Peyer's patch (tissue), 4 donors: ENCODE data around the gene BAIAP2L1. TPM values are rescaled to one million over a fixed set of nuclear protein-coding genes. Genes with fewer than 3 reads are reported as not detected.
"Not testable (repeated sequence)": the region's sequence is repeated elsewhere in the genome, so short reads cannot be mapped to it uniquely, and the experiment has no call there.

ENCODE experiments used
- DNase-seq, 3 donors: peaks; one replicate each; pipeline ENCODE4 v3.0.0-alpha.2; 2017 to 2019
- H3K27ac ChIP-seq, 4 donors: fragments of 200-600 bp; sonication (generic); one replicate each; pipeline ENCODE4 v1.5.1; 2016 to 2019
- H3K27me3 ChIP-seq, 2 donors: fragments of 200-600 bp; sonication (generic); one replicate each; pipeline ENCODE4 v1.5.1; 2019
- H3K36me3 ChIP-seq, 3 donors: fragments of 200-600 bp; sonication (generic); one replicate each; pipeline ENCODE4 v1.5.1; 2016 to 2019
- H3K4me1 ChIP-seq, 4 donors: fragments of 200-600 bp; sonication (generic); one replicate each; pipeline ENCODE4 v1.5.1; 2016 to 2019
- H3K4me3 ChIP-seq, 4 donors: fragments of 200-600 bp; sonication (generic); 1 replicate in 3 of 4; 2 replicates in 1 of 4; pipeline ENCODE4 v1.5.1; 2016 to 2019; ENCODE audit warnings: mild to moderate bottlenecking in 1 of 4
- H3K9me3 ChIP-seq, 4 donors: fragments of 200-600 bp; sonication (generic); one replicate each; pipeline ENCODE4 v1.5.1; 2016 to 2019; ENCODE audit warnings: mild to moderate bottlenecking in 1 of 4
- POLR2A ChIP-seq, 2 donors: fragments of 450-650 bp; IDR thresholded peaks; one replicate each; pipeline ENCODE4 v1.5.1; 2017; ENCODE audit warnings: antibody characterized with exemption in 2 of 2, mild to moderate bottlenecking in 2 of 2, moderate library complexity in 2 of 2
- total RNA-seq, 4 donors: library from RNA; depleted of rRNA; stranded (reverse); fragments of >200 nt; gene quantifications; one replicate each; pipeline ENCODE4 v1.1.0, GENCODE V29; 2016
- TF ChIP-seq, protein P1 (sequence below), 6 experiments: fragments of 450-650 bp in 4 of 6; fragments of 200-600 bp in 2 of 6; sonication (generic) in 1 of 6; IDR thresholded peaks; one replicate each; pipeline ENCODE4 v1.5.1; 2017 to 2019; ENCODE audit warnings: antibody characterized with exemption in 6 of 6, mild to moderate bottlenecking in 3 of 6, moderate library complexity in 1 of 6

Gene BAIAP2L1
- total RNA-seq, 4 donors from 2014 or later, result 31.4 to 46.4 (median 41.9) TPM

DNA sequence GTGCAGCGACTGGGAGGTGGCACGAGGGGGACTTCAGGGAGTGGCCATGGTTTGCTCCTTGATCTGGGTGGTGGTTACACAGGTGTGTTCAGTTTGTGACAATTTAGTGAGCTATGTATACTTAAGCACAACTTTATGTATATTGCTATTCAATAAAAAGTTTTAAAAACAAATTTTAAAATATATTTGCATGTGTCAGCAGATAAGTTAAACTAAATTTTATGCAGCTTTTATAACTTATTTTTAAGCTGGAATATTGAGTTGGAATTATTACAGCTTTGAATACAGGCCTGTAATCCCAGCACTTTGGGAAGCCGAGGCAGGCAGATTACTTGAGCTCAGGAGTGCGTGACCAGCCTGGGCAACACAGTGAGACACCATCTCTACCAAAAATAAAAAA, 5.4 kb downstream of the BAIAP2L1 start:
- DNase-seq, result no peak

GRCh38 chr7:98394377-98394836, 6.5 kb downstream of the BAIAP2L1 start:
- Histone ChIP-seq H3K4me1 (no peaks in the 10 kb centered on the region), H3K27ac (no peak overlapping the region), H3K9me3 (no peaks in the 10 kb centered on the region), H3K36me3 (no peaks in the 10 kb centered on the region), H3K4me3 (no peak overlapping the region), H3K27me3 (no peaks in the 10 kb centered on the region)
- no peak for DNase-seq
- TF ChIP-seq, protein P1, sequence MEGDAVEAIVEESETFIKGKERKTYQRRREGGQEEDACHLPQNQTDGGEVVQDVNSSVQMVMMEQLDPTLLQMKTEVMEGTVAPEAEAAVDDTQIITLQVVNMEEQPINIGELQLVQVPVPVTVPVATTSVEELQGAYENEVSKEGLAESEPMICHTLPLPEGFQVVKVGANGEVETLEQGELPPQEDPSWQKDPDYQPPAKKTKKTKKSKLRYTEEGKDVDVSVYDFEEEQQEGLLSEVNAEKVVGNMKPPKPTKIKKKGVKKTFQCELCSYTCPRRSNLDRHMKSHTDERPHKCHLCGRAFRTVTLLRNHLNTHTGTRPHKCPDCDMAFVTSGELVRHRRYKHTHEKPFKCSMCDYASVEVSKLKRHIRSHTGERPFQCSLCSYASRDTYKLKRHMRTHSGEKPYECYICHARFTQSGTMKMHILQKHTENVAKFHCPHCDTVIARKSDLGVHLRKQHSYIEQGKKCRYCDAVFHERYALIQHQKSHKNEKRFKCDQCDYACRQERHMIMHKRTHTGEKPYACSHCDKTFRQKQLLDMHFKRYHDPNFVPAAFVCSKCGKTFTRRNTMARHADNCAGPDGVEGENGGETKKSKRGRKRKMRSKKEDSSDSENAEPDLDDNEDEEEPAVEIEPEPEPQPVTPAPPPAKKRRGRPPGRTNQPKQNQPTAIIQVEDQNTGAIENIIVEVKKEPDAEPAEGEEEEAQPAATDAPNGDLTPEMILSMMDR (IDR thresholded peaks at IDR 0.05), result no peak
- TF ChIP-seq POLR2A (IDR thresholded peaks at IDR 0.05), result no peak

More for the DNA sequence above, 5.4 kb downstream of the BAIAP2L1 start:
- H3K27me3 ChIP-seq, result no peaks in the 10 kb centered on the region
- TF ChIP-seq, protein P1 (IDR thresholded peaks at IDR 0.05), result no peak
- no peak for TF ChIP-seq POLR2A (IDR thresholded peaks at IDR 0.05)
- H3K9me3 ChIP-seq, result no peaks in the 10 kb centered on the region
- H3K27ac ChIP-seq, result no peak overlapping the region
- H3K4me3 ChIP-seq, result no peak overlapping the region
- peaks cover 0 to 1% (median 0%) of the 10 kb centered on the region in 4 donors for H3K4me1 ChIP-seq
- H3K36me3 ChIP-seq, result no peaks in the 10 kb centered on the region

DNA sequence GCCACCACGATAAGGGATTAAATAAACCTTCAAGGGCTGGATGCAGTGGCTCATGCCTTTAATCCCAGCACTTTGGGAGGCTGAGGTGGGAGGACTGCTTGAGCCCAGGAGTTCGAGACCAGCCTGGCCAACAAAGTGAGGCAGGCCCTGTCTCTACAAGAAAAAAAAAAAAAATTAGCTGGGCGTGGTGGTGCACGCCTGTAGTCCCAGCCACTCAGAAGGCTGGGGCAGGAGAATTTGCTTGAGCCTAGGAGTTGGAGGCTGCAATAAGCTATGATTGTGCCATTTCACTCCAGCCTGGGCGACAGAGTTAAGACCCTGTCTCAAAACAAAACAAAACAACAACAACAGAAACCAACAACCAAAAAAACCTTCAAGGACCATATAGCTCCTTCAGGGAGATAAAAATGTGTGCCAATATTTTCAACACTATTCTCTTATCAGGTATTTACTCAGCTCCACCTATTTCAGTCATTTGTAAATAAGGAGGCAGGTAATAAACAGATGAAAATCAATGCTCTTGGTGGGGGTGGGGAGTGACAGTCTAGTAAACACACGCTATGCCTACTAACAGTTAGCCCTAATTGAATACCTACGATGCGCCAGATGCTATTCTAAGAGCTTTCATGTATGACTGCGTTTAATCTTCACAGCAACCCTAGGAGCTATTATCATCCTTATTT, 13.2 kb downstream of the BAIAP2L1 start:
- Histone ChIP-seq H3K4me1 (peaks cover 0 to 30% (median 0%) of the 10 kb centered on the region in 4 donors), H3K4me3 (no peak overlapping the region), H3K9me3 (no peaks in the 10 kb centered on the region), H3K27me3 (no peaks in the 10 kb centered on the region), H3K27ac (peak overlapping the region in 1 of 4 donors; percentile 35), H3K36me3 (no peaks in the 10 kb centered on the region)
- TF ChIP-seq POLR2A (IDR thresholded peaks at IDR 0.05), result no peak
- no peak for DNase-seq

DNA sequence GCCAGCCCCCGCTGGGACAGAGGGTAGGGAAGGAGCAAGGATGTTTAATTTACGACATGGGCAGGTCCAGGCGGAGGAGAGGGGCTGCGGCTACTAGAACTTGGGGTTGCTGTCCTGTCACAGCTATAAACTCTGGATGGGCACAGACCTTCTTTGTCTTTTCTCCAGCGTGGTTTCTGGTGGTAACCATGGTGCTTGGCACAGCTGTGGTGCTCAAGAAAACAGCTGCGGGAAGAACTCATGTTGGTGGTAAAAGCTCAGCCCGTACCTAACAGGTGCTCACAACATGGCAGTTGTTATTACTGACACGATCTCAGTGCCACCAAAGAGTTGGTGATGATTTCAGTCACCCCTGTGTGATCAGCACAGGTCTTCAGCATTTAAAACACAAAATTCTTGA, 13.8 kb downstream of the BAIAP2L1 start:
- Histone ChIP-seq H3K27ac (peak overlapping the region in 1 of 4 donors; percentile 35), H3K4me3 (no peak overlapping the region), H3K36me3 (no peaks in the 10 kb centered on the region), H3K9me3 (no peaks in the 10 kb centered on the region), H3K4me1 (peaks cover 0 to 30% (median 0%) of the 10 kb centered on the region in 4 donors), H3K27me3 (no peaks in the 10 kb centered on the region)
- no peak for DNase-seq
- TF ChIP-seq, protein P1 (IDR thresholded peaks at IDR 0.05), result no peak
- TF ChIP-seq POLR2A (IDR thresholded peaks at IDR 0.05), result no peak

GRCh38 chr7:98385532-98385931, 15.4 kb downstream of the BAIAP2L1 start:
- not testable (repeated sequence) for H3K4me3 ChIP-seq
- Histone ChIP-seq H3K27ac (peak overlapping the region in 1 of 4 donors; percentile 89), H3K4me1 (peaks cover 0 to 30% (median 0%) of the 10 kb centered on the region in 4 donors)

GRCh38 chr7:98378210-98378819, 22.6 kb downstream of the BAIAP2L1 start:
- TF ChIP-seq POLR2A (IDR thresholded peaks at IDR 0.05), result no peak
- TF ChIP-seq, protein P1 (IDR thresholded peaks at IDR 0.05), result no peak
- Histone ChIP-seq H3K27ac (no peak overlapping the region), H3K27me3 (no peaks in the 10 kb centered on the region), H3K9me3 (no peaks in the 10 kb centered on the region), H3K4me1 (peaks cover 0 to 3% (median 0%) of the 10 kb centered on the region in 4 donors), H3K4me3 (no peak overlapping the region), H3K36me3 (no peaks in the 10 kb centered on the region)
- peak in 1 of 3 donors; percentile 26 for DNase-seq

More at GRCh38 chr7:98385532-98385931, 15.4 kb downstream of the BAIAP2L1 start:
- not testable (repeated sequence) for DNase-seq, H3K27me3 ChIP-seq, H3K36me3 ChIP-seq, H3K9me3 ChIP-seq
